ENCODE data around the gene RHBDD1.

RHBDD1 gene, protein sequence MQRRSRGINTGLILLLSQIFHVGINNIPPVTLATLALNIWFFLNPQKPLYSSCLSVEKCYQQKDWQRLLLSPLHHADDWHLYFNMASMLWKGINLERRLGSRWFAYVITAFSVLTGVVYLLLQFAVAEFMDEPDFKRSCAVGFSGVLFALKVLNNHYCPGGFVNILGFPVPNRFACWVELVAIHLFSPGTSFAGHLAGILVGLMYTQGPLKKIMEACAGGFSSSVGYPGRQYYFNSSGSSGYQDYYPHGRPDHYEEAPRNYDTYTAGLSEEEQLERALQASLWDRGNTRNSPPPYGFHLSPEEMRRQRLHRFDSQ

DNA sequence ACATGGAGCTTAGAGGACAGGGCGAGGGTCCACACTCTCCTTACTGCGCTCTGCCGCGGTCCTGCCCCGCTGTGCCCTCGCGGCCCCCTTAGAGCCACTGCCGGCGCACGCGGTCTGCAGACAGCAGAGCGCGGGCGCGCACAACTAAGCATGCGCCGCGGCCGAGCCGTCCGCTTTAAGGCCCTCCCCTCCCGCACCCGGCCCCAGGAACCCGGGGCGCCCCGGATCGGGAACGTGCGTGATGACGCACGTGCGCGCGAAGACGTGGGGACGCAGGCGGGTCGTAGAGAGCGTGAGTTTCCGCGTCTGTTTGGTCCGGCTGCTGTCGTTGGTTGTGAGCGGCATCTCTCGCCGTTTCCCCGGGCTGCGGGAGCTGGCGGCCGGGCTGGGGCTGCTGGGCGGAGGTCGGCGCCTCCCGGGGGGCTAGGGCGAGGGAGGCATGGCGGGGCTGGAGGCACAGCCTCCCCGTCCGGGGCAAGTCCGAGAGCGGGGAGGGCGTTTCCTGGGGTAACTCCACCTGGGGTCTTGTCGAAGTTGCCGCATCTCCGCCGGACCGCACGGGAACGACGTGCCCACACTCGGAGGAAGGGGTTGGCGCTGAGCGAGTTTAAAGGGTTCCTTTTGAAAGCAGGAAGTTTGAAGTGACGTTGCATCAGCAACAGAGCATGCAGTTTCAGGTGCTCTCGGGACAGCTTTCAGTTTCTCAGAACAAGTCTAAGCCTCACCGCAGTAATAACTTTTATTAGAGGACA lies at the start of gene RHBDD1:
RHBDD1 (plus strand) TSS at position 259 of the 752 bp plus-strand sequence. CDS start 28,640 bp downstream, outside the sequence.
- FAIRE-seq, result peak; percentile 58

DNA sequence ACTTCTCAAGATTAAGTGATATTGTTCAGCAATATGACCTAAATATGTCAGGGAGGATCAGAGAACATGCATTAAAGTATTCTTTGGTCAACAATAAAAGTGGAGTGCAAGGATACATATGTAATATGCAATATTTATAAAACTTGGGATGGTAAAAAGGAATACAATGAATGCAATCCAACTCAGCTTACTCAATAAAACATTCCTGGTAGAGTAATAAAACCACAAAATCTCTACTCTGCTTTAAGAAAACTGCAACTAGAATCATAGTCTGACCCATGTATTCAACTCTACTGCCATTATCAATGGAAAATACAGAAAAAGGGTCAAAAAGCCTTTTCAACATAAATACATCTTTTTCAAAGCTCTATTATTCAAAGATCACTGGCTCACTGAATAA lies 47.8 kb upstream of the RHBDD1 start:
- no peak for FAIRE-seq

DNA sequence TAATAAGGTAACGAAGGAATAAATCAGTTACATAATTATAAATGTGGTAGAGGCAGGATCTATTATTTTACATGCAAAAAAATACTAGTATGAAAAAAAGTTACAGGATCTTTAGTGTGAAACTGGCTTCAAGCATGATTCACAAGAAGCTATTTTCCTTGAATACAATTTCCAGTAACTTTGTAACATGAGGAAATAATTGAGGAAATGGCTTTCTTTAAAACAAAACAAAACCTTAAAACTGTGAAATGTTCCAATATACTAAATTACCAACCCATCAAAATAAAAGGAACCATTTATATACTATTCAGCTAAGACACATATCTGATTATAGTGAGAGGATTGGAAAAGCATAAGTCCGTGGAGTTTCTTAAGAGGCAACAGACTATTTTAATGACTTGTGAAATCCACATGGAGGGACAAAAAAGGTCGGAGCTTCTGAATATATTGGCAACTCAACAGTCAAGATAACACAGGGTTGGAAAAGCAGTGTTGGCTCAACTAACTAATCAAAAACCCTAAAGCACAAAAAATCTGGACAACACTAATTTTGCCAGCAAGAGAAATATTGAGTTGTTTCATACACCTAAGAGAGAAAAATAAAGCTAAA lies 46.9 kb upstream of the RHBDD1 start:
- no peak for FAIRE-seq

DNA sequence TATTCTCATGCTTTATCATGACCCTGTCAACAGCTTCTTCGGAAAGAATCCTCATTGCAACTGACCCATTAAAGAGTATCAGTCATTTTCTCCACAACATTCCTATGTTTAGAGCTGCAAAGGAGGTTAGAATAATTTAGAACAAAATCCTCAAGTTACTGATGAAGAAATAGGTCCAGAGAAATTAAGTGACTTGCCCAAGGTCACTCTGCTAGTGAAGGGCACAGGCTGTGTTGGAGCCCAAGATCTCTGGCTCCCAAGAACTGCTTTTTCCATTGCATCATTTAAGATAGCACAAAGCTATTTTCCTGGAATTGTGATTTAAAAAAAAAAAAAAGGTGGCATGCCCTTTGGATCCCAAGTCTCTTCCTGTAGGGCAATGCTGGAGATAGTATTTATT lies 45.8 kb upstream of the RHBDD1 start:
- FAIRE-seq, result no peak

DNA sequence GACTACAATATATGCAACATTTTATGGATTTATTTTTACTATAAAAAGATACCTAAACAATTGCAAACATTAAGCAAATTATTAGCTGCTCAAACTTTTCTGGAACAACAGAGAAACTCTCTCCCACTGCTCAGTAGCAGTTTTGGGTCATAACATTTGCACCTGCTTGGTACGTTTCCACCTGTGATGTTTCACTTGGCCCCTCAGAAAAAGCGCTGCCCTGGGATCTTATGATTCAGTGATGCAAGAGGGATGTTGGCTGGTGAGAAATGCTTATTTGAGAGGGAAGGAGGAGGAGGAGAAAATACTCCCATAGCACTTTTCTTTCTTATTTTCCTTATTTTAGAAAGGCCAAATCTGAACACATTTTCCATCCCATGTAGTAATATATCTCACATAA lies 45.4 kb upstream of the RHBDD1 start:
- no peak for FAIRE-seq

DNA sequence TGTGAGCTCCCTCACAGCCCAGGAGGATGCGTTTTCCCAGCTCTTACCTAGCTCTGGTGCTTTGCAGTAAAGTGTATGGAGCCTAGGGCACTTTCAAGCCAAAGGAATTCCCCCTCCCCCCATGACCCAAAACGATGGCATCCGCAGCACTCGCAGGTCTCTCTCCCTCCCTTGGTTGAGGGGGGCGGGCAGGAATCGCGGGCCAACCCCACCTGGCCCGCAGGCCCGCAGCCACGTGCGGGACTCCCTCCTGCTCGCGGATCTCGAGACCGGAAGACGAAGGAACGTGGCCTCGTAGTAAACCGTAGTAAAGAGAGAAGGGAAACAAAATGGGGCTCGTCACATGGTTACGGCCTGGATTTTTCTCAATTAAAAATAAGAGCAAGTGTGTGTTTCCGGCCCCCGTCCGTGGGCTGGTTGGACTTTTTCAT lies 44.8 kb upstream of the RHBDD1 start:
- FAIRE-seq, result no peak

DNA sequence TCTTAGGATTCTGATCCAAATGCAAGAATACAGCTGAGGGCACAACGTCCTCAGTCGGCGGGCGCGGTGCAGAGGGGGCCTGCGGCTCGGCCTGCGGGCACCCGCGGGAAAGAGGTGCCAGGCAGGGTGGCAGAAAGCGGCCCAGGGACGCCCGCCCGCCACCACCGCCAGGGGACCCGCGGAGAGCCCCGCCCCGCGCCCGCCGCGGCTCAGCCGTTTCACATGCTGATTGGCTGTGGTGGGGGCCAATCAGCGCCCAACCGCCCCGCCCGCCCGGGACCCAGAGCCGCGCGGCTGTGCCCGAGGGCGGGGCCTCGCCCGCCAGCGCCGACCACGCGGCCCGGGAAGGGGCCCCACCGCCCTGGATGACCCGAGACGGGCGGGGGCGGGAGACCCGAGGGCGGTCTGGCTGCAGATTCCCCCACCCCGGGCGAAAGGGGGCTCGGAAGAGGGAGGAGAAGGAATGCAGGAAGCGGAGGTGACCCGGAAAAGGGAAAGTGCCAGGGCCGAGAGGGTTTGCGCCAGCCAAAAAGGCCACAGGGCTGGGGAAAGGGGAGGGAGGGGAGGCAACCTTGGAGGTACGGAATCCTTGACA lies 44.3 kb upstream of the RHBDD1 start:
- FAIRE-seq, result no peak

DNA sequence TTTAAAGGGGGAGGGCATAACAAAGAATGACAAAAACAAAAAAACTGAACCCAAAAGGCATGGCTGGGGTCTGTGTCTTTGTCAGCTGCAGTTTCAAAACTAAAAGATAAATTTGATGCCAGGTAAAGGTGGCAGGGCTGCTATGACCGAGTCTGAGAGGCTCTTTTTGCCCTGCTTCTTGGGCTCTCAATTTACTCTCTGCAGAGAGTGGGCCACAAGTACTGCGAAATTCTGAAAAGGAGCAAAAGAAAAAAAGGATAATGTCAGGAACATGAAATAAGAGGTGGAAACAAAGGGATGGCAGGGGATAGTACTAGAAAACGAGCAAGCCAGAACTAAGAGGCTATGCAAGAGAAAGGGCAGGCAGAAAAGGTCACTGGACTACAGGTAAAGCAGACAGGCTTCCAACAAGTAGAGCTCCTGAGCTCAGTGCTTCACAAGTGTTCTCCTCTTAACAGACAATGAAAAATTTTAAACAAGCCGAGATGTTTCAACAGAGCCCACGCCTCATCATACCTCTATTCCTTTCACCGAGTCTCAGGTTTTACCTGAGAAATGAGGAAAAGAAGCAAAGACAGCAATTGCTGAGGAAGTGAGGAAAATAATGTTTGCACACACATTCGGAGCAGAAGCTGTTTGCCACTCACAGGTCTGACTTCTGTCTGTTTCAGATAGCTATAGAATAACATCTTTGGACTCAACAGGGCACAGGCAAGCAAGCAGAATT lies 43.5 kb upstream of the RHBDD1 start:
- FAIRE-seq, result no peak

DNA sequence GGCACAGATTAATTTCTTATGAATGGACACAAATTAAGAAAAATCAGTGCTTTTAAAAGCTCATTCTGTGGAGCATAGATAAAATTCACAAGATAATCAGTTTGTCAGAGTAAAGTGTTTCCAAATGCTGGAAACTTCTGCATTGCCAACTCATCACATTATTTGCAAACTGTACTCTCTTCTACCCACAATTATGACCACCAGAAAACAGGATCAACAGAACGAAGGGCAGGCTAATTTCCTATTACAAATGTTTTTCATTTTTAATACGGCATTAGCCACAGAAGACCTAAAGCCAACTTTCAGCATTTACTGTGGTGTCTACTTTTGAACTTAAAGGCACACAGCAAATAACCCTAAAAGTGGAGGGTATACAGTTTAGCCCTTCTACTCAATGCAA lies 42.2 kb upstream of the RHBDD1 start:
- FAIRE-seq, result no peak

DNA sequence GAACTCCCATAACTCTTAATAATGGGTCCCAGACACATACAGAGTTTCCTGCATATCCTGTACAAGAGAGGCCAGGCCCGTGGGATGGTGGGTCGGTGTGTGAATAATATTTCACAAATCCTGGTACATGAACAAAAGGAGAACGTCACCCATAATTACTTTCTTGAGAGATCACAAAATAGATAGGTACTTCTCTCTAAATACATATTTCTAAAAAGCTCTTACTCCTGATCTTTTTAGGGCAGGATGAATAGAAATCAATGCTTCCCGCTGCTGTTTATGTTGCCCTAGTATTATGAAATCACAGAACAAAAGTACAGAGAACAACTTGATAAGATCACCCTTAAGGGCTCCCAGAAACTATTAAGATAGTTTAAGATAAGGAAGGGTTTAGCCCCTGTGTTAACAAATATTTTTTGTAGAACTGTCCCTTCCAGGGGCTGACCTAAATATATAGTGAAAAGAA lies 41.6 kb upstream of the RHBDD1 start:
- FAIRE-seq, result no peak

DNA sequence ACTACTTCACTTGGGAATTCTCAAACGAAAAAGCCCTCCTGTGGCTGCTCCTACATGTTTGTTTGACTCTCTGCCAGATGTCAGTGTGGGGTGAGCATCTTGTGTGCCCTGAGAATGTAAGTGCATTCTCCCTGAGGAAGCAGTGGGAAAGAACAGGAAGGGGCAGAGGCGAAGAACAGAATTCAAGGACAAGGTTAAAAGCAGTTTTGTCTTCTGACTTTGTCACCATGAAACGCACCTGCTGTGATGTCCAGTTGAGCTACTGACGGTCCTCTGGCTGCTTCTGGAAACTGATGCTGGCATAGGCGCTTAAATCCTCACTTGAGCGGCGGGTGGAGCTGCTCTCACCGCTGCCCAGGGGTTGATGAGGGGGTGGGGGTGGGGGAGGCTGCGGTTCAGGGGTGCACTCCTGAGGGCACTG lies 41.1 kb upstream of the RHBDD1 start:
- FAIRE-seq, result no peak

DNA sequence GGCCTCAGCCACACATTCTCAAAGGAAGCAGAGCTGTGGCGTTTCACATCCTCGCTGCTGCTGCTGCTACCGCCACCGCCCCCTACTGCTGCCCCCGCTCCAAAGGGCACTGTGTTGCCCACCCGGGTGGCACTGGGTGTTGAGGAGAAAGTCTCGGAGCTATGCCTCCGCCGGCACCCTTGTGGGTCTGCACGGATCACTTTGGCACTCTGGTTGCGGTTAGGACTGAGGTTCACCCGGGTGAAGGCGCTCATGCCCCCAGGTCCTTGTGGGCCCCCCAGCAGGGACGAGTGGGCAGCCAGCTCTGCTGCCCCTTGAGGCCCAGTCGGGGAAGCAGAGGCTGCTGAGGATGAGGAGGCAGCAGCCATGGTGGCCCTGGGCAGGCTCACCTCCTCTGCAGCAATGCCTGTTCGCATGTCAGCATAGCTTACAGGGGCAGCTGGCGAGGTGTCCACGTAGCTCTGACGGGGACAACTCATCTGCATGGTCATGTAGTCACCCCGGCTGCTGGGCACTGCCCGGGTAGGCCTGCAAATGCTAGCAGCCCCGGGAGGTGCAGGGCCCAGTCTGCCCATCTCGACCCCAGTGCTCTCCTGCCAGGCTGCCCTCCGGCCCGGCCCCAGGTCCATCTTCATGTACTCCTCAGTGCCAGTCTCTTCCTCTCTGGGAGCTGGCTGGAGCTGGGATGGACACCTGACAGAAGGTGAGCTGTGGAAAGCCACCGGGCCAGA lies 40.4 kb upstream of the RHBDD1 start:
- no peak for FAIRE-seq

DNA sequence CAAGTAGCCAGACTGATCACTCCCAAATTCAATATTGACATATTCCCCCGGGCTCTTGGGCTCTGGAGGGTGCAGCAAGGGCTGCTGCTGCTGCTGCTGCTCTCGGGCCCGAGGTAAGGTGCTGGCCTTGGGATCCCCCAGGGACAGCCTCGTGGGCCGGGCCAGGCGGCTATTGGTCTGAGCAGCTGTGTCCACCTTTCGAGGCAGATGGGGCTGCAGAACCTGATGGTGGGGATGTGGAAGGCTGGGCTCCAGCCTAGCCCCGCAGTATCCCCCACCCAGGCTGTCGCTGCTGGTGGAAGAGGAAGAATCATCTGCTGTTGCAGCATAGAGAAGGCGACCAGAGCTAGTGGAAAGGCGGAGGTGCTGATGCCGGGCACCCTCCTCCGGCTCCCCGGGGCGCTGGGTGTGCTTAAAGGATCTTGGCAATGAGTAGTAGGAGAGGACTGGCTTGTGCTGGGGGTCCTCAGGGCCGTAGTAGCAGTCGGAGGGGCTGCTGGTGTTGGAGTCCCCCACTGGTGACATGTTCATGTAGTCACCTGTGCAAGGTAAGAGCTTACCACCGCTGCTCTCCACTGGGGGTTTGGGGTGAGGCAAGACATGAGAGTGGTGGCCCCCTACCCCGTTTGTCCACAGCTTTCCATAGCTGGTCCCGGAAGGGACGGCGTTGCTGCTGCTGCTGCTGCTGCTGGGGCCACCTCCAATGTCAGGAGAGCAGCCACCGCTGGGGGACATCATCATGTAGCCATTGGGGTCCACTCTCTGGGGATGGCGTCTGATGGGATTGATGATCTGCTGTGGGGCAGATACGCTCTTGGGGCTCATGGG lies 39.6 kb upstream of the RHBDD1 start:
- no peak for FAIRE-seq

DNA sequence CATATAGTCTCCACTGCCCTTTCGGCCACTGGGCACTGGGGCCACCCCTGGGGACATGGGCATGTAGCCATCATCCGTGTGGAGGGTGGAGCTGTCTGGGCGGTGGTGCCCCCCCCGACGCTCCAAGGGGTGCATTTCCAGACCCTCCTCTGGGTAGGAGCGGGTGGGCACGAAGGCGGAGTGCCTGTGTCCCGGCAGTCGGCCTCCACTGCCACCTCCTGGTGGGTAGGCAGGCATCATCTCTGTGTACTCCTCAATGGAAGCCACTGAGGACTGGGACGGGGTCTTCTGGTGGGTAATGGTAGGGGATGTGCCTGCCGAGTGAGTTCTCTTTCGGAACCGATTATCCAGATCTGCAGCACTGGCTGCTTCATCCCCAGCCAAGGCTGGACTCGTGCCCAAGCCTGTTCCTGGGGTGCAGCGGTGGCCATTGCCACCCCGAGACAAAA lies 39.0 kb upstream of the RHBDD1 start:
- FAIRE-seq, result no peak

DNA sequence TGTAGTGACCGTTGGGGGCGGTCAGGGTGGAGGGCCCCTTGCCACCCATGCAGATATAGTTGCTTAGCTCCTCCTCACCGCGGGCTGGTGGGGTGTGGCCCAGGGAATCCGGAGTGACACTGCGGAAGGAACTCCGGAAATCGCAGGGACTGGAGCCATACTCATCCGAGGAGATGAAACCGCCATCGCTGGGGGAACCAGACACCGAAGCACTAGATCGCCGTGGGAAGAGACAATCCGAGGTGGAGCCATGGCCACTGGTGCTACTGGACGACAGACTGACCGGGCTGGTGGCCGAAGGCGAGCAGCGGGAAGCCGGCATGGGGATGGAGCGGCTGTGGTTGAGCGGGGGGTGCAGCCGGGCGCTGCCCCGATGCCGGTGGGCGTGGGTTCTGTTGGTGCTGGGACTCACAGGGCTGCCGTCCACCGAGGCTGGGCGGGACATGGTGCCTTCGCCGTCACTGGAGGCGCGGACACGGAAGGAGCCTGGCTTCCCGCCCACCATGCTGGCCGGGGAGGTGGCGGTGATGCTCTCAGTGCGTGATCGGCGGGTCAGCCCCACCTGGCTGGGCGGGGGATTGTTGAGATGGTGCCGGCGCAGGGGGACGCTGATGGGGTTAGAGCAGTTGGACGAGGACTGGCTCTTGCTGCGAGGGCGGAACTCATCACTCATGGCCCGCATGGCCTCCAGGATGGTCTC lies 38.4 kb upstream of the RHBDD1 start:
- no peak for FAIRE-seq

DNA sequence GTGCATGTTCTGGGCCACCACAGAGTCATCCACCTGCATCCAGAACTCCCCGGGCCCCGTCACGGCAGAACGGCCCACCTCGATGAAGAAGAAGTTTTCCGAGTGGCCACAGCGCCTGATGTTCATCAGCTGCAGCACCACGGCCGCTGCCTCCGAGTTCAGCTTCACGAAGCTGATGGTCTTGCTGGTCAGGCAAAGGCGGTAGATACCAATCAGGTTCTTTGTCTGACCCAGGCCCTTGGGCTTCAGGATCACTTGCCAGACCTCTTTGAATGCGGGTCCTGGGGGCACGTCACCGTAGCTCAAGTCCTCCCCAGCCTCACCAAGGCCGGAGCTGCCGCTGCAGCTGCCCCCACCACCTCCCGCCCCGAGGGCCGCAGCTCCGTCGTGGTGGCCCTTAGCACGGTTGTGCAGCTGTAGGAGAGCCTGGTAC lies 37.8 kb upstream of the RHBDD1 start:
- FAIRE-seq, result no peak

DNA sequence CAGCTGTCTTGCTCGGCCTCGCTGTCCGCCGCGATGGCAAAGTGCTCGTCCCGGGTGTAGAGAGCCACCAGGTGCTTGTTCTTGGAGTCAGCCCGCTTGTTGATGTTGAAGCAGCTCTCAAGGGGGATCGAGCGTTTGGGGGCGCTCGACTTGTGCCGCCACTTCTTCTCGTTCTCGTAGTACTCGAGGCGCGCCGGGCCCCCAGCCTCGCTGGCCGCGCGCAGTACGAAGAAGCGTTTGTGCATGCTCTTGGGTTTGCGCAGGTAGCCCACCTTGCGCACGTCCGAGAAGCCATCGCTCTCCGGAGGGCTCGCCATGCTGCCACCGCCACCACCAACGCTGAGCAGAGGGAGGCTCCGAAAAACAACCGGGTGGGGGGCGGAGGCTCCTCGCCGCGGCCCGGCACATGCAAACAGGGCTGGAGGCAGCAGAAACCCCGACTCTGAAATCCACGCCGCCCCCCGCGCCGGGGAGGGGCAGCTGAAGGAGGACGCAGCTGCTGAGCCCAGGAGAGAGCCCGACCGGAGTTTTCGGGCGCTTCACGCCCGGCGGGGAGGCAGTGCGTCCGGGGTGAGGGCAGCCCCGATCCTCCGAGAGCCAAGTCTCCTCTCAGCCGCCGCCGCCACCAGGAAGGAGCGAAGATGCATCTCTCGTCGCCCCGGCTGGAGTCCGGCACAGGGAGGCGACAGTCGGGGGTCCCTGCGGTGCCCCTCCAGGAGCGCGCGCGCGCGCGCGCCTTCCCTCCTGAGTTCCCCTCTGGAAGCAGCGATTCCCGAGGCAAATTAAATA lies 37.2 kb upstream of the RHBDD1 start:
- FAIRE-seq, result no peak

DNA sequence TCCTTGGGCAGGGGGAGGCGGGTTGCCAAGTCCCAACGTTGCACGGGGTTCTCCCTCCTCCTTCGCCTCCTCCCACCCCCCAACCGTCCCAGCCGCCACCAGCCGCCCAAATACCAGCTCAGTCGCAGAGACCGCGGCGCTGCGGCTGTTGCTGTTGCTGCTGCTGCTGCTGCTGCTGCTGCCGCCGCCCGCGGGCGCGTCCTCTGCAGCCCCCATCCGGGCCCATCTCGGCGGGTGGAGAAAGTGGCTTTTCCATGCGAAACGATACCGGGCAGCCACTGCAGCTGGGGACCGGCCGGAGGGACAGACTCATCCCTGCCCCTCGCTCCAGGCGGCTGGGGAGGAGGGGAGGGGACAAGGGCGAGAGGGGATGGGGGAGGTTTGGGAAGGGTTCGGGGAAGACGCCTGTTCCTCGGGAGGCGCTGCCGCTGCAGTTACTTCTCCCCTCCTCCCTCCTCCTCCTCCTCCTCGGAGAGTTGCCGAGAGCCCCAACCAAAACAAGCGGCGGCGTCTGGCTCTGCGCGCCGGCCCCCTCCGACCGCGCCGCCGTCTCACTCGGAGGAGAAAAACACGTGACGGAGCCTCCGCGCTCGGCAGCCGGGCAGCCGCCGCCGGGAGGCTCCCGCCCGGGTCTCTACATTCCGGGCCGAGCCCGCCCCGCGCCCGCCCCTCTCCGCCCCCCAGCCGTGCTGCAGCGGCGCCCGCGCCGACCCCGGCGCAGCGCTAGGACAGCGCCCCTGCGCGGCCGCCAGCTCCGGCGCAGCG lies 36.5 kb upstream of the RHBDD1 start, which contains the start of gene IRS1:
IRS1 (minus strand) TSS at position 610 of the 765 bp plus-strand sequence. CDS start 1,082 bp downstream, outside the sequence.
- no peak for FAIRE-seq
